SK-N-MC (cell line): Measurements from ENCODE around the gene FXR2.
"Not testable (repeated sequence)": the region's sequence is repeated elsewhere in the genome, so short reads cannot be mapped to it uniquely, and the experiment has no call there.

Experiments
- DNase-seq: peaks from one replicate; pipeline ENCODE4 v3.0.0-alpha.2; 2011; ENCODE audit warnings: low read depth, low spot score
- H3K27ac ChIP-seq: fragments of 200-600 bp; sonication (generic); 2 replicates; pipeline ENCODE4 v1.5.1; 2016; ENCODE audit warnings: mixed run types
- H3K36me3 ChIP-seq: fragments of 200-600 bp; sonication (generic); 2 replicates; pipeline ENCODE4 v1.6.1; 2017; ENCODE audit warnings: antibody characterized with exemption, low read length, mixed read lengths; ENCODE audit not compliant: insufficient read depth
- H3K4me3 ChIP-seq: fragments of 200-600 bp; sonication (generic); 2 replicates; pipeline ENCODE4 v1.5.1; 2016
- H3K9ac ChIP-seq: fragments of 200-600 bp; sonication (generic); 2 replicates; pipeline ENCODE4 v1.8.0; 2017; ENCODE audit warnings: mixed run types, mixed read lengths; ENCODE audit not compliant: insufficient read length
- H3K9me3 ChIP-seq: fragments of 200-600 bp; sonication (generic); 2 replicates; pipeline ENCODE4 v1.6.1; 2017; ENCODE audit warnings: low read depth, mild to moderate bottlenecking, antibody characterized with exemption, low read length, moderate library complexity, mixed read lengths
- EZH2 ChIP-seq: fragments of 200-600 bp; sonication (generic); IDR thresholded peaks from one replicate; pipeline ENCODE4 v1.6.1; 2017; ENCODE audit warnings: antibody characterized with exemption
- FOXP2 ChIP-seq: optimal IDR thresholded peaks from 2 replicates; pipeline ENCODE3; 2011; ENCODE audit warnings: mild to moderate bottlenecking, moderate library complexity; ENCODE audit not compliant: insufficient read depth; ENCODE audit errors: extremely low read length, control extremely low read depth
- POLR2AphosphoS5 ChIP-seq: IDR thresholded peaks from 2 replicates; pipeline ENCODE4 v1.6.1; 2012; ENCODE audit warnings: mild to moderate bottlenecking, low read depth, low read length, borderline replicate concordance

The FXR2 gene

GRCh38 chr17:7632492-7632894, 17.8 kb upstream of the FXR2 start:
- Histone ChIP-seq H3K36me3 (no peaks in the 10 kb centered on the region), H3K4me3 (no peak overlapping the region), H3K9ac (no peak overlapping the region), H3K9me3 (no peaks in the 10 kb centered on the region), H3K27ac (no peak overlapping the region)
- no peak for DNase-seq
- TF ChIP-seq EZH2 (no peak), POLR2AphosphoS5 (no peak), FOXP2 (no peak)

- Histone ChIP-seq H3K27ac (no peak overlapping the region), H3K9me3 (no peaks in the 10 kb centered on the region), H3K4me3 (no peak overlapping the region), H3K9ac (no peak overlapping the region), H3K36me3 (no peaks in the 10 kb centered on the region)
- DNase-seq: no peak
- TF ChIP-seq FOXP2 (no peak), EZH2 (no peak), POLR2AphosphoS5 (no peak)
Observed at GRCh38 chr17:7631398-7632380, 17.0 kb upstream of the FXR2 start.

GRCh38 chr17:7629939-7630571, 15.4 kb upstream of the FXR2 start, which contains the start of gene SHBG:
Gene SHBG, plus strand, starts transcription at chr17:7630135. Its CDS starts 38 bp downstream, at chr17:7630173.
- no peaks in the 10 kb centered on the region for H3K9me3 ChIP-seq
- H3K4me3 ChIP-seq: no peak within 1 kb of the TSS
- no peaks in the 10 kb centered on the region; the same call in 1 of the 2 replicates for H3K36me3 ChIP-seq
- no peak for DNase-seq
- H3K9ac ChIP-seq: no peak within 1 kb of the TSS
- H3K27ac ChIP-seq: no peak within 1 kb of the TSS
- TF ChIP-seq POLR2AphosphoS5 (no peak), EZH2 (no peak), FOXP2 (no peak)

GRCh38 chr17:7627250-7628121, 12.8 kb upstream of the FXR2 start, which contains the start of gene SAT2:
Gene SAT2, minus strand, starts transcription at chr17:7627821. Its CDS starts 186 bp downstream, at chr17:7627635.
- TF ChIP-seq FOXP2 (peak; percentile 46), POLR2AphosphoS5 (peak; percentile 46; the same call in 1 of the 2 replicates), EZH2 (no peak)
- Histone ChIP-seq H3K4me3 (peak within 1 kb of the TSS; percentile 85), H3K9ac (peak within 1 kb of the TSS; percentile 92), H3K27ac (no peak within 1 kb of the TSS), H3K36me3 (no peaks in the 10 kb centered on the region; the same call in 1 of the 2 replicates), H3K9me3 (no peaks in the 10 kb centered on the region)
- no peak for DNase-seq

GRCh38 chr17:7626956-7627249, 12.2 kb upstream of the FXR2 start:
- no peak for DNase-seq
- TF ChIP-seq FOXP2: no peak
- TF ChIP-seq EZH2: no peak
- TF ChIP-seq POLR2AphosphoS5: no peak
- Histone ChIP-seq H3K9me3 (no peaks in the 10 kb centered on the region), H3K27ac (no peak overlapping the region), H3K36me3 (no peaks in the 10 kb centered on the region; the same call in 1 of the 2 replicates), H3K4me3 (peak overlapping the region; percentile 85), H3K9ac (peak overlapping the region; percentile 92)

- no peak overlapping the region; the same call in 1 of the 2 replicates for H3K4me3 ChIP-seq
- H3K27ac ChIP-seq: no peak overlapping the region
- no peak for DNase-seq
- no peak overlapping the region for H3K9ac ChIP-seq
- H3K36me3 ChIP-seq: no peaks in the 10 kb centered on the region; the same call in 1 of the 2 replicates
- H3K9me3 ChIP-seq: no peaks in the 10 kb centered on the region
- TF ChIP-seq FOXP2 (no peak), EZH2 (no peak), POLR2AphosphoS5 (no peak)
Observed at GRCh38 chr17:7626307-7626706, 11.6 kb upstream of the FXR2 start.

- H3K9ac ChIP-seq, DNase-seq: not testable (repeated sequence)
Observed at GRCh38 chr17:7625749-7626148, 11.1 kb upstream of the FXR2 start.

GRCh38 chr17:7623661-7624060, 9.0 kb upstream of the FXR2 start:
- no peaks in the 10 kb centered on the region; the same call in 1 of the 2 replicates for H3K36me3 ChIP-seq
- H3K9me3 ChIP-seq: no peaks in the 10 kb centered on the region
- TF ChIP-seq FOXP2: no peak
- TF ChIP-seq EZH2: no peak
- no peak for TF ChIP-seq POLR2AphosphoS5
- no peak overlapping the region for H3K27ac ChIP-seq
- DNase-seq: no peak
- H3K4me3 ChIP-seq: no peak overlapping the region
- H3K9ac ChIP-seq: no peak overlapping the region

More at GRCh38 chr17:7625749-7626148, 11.1 kb upstream of the FXR2 start:
- H3K4me3 ChIP-seq, H3K36me3 ChIP-seq, H3K27ac ChIP-seq, H3K9me3 ChIP-seq: not testable (repeated sequence)
